Smooth muscle cell (in vitro differentiated cells): ENCODE measurements around the gene PDILT. TPM values are rescaled to one million over a fixed set of nuclear protein-coding genes. Genes with fewer than 3 reads are reported as not detected.
"Not testable (repeated sequence)": the region's sequence is repeated elsewhere in the genome, so short reads cannot be mapped to it uniquely, and the experiment has no call there.

ENCODE experiments used
- DNase-seq: peaks from one replicate; lab custom pipeline; 2025; ENCODE audit not compliant: unreplicated experiment; lab: John Stamatoyannopoulos, UW
- H2AFZ ChIP-seq: fragments of 200-600 bp; sonication (generic); 2 replicates; pipeline ENCODE4 v1.6.0; 2016; ENCODE audit warnings: antibody characterized with exemption, low read depth, mild to moderate bottlenecking
- H3F3A ChIP-seq: fragments of 200-600 bp; sonication (generic); 2 replicates; pipeline ENCODE4 v1.6.0; 2017; ENCODE audit warnings: antibody characterized with exemption, low read depth
- H3K27ac ChIP-seq: fragments of 200-600 bp; sonication (generic); 2 replicates; pipeline ENCODE4 v1.5.1; 2016; ENCODE audit warnings: low read depth, mild to moderate bottlenecking
- H3K27me3 ChIP-seq: fragments of 200-600 bp; sonication (generic); 2 replicates; pipeline ENCODE4 v1.6.1; 2016; ENCODE audit warnings: low read depth, mild to moderate bottlenecking
- H3K36me3 ChIP-seq: fragments of 200-600 bp; sonication (generic); 2 replicates; pipeline ENCODE4 v1.5.1; 2016; ENCODE audit warnings: low read depth
- H3K4me1 ChIP-seq: fragments of 200-600 bp; sonication (generic); 2 replicates; pipeline ENCODE4 v1.5.1; 2016; ENCODE audit warnings: low read depth
- H3K4me2 ChIP-seq: fragments of 200-600 bp; sonication (generic); 2 replicates; pipeline ENCODE4 v1.6.0; 2016; ENCODE audit warnings: mild to moderate bottlenecking
- H3K4me3 ChIP-seq: fragments of 200-600 bp; sonication (generic); 2 replicates; pipeline ENCODE4 v1.5.1; 2016; ENCODE audit warnings: mild to moderate bottlenecking
- H3K79me2 ChIP-seq: fragments of 200-600 bp; sonication (generic); 2 replicates; pipeline ENCODE4 v1.6.0; 2016; ENCODE audit warnings: low read depth, mild to moderate bottlenecking
- H3K9ac ChIP-seq: fragments of 200-600 bp; sonication (generic); 2 replicates; pipeline ENCODE4 v1.6.0; 2016; ENCODE audit warnings: low read depth
- H3K9me3 ChIP-seq: fragments of 200-600 bp; sonication (generic); replicated peaks from 2 replicates; pipeline ENCODE4 v1.5.1; 2016; ENCODE audit warnings: low read depth
- H4K20me1 ChIP-seq: fragments of 200-600 bp; sonication (generic); 2 replicates; pipeline ENCODE4 v1.6.0; 2016; ENCODE audit warnings: low read depth
- WGBS: methylation state at CpG from one replicate; pipeline ENCODE4 v1.1.7; 2016; ENCODE audit warnings: low lambda C conversion rate; 5-methylcytosine and 5-hydroxymethylcytosine counted together
- polyA plus RNA-seq: library from polyadenylated mRNA; unstranded; fragments of >200 nt; fragmentation: Nextera tagmentation; extraction: Ambion mirVana; gene quantifications from 2 replicates; pipeline ENCODE4 v1.2.1, GENCODE V29; 2016
- total RNA-seq: library from RNA; depleted of rRNA; stranded (reverse); fragments of >200 nt; gene quantifications from 2 replicates; pipeline ENCODE4 v1.2.3, GENCODE V29; 2014
- TF ChIP-seq, protein P1 (sequence below): fragments of 200-600 bp; sonication (generic); IDR thresholded peaks from 2 replicates; pipeline ENCODE4 v1.5.1; 2017; ENCODE audit warnings: borderline replicate concordance, mild to moderate bottlenecking, antibody characterized with exemption; ENCODE audit not compliant: insufficient read depth, poor library complexity, severe bottlenecking

Gene PDILT
- total and polyA plus RNA-seq, 2 experiments from 2014 or later: not detected

GRCh38 chr16:20441191-20441590 is 36.7 kb upstream of the PDILT start:
- Histone ChIP-seq H3K4me1 (no peaks in the 10 kb centered on the region), H3K9ac (no peak overlapping the region), H3K79me2 (no peaks in the 10 kb centered on the region), H3K27ac (no peak overlapping the region), H3K4me2 (no peak overlapping the region), H4K20me1 (no peaks in the 10 kb centered on the region), H3K4me3 (no peak overlapping the region), H3K27me3 (no peaks in the 10 kb centered on the region), H2AFZ (no peak overlapping the region), H3K36me3 (no peaks in the 10 kb centered on the region), H3K9me3 (no peaks in the 10 kb centered on the region), H3F3A (no peaks in the 10 kb centered on the region)
- TF ChIP-seq, protein P1, sequence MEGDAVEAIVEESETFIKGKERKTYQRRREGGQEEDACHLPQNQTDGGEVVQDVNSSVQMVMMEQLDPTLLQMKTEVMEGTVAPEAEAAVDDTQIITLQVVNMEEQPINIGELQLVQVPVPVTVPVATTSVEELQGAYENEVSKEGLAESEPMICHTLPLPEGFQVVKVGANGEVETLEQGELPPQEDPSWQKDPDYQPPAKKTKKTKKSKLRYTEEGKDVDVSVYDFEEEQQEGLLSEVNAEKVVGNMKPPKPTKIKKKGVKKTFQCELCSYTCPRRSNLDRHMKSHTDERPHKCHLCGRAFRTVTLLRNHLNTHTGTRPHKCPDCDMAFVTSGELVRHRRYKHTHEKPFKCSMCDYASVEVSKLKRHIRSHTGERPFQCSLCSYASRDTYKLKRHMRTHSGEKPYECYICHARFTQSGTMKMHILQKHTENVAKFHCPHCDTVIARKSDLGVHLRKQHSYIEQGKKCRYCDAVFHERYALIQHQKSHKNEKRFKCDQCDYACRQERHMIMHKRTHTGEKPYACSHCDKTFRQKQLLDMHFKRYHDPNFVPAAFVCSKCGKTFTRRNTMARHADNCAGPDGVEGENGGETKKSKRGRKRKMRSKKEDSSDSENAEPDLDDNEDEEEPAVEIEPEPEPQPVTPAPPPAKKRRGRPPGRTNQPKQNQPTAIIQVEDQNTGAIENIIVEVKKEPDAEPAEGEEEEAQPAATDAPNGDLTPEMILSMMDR: no peak
- DNase-seq: no peak
- WGBS: 59% methylated on average over 3 of the region's 3 CpGs

- H3K9ac ChIP-seq, H2AFZ ChIP-seq, DNase-seq, H3K4me1 ChIP-seq, H3K27me3 ChIP-seq, H3K4me3 ChIP-seq, H3F3A ChIP-seq, H3K36me3 ChIP-seq, H3K9me3 ChIP-seq, H3K4me2 ChIP-seq, H3K79me2 ChIP-seq, H3K27ac ChIP-seq, H4K20me1 ChIP-seq: not testable (repeated sequence)
- WGBS: 91% methylated on average over 1 of the region's 1 CpG
Observed at GRCh38 chr16:20440731-20441130, 36.2 kb upstream of the PDILT start.

GRCh38 chr16:20439820-20440231 is 35.3 kb upstream of the PDILT start:
- WGBS: 91% methylated on average over 3 of the region's 3 CpGs
- H3K79me2 ChIP-seq, DNase-seq, H3K36me3 ChIP-seq, H3K4me2 ChIP-seq, H3K4me3 ChIP-seq, H3K4me1 ChIP-seq, H3K27ac ChIP-seq, H3F3A ChIP-seq, H3K27me3 ChIP-seq, H3K9me3 ChIP-seq, H3K9ac ChIP-seq, H4K20me1 ChIP-seq, H2AFZ ChIP-seq: not testable (repeated sequence)

GRCh38 chr16:20438950-20439349 is 34.4 kb upstream of the PDILT start:
- not testable (repeated sequence) for DNase-seq, H3K4me3 ChIP-seq, H3K36me3 ChIP-seq, H3K27ac ChIP-seq, H3K4me2 ChIP-seq, H4K20me1 ChIP-seq, H3K4me1 ChIP-seq, H3K9me3 ChIP-seq, H3K27me3 ChIP-seq, H3K9ac ChIP-seq, H2AFZ ChIP-seq, H3F3A ChIP-seq, H3K79me2 ChIP-seq
- 67% methylated on average over 2 of the region's 2 CpGs for WGBS

DNA sequence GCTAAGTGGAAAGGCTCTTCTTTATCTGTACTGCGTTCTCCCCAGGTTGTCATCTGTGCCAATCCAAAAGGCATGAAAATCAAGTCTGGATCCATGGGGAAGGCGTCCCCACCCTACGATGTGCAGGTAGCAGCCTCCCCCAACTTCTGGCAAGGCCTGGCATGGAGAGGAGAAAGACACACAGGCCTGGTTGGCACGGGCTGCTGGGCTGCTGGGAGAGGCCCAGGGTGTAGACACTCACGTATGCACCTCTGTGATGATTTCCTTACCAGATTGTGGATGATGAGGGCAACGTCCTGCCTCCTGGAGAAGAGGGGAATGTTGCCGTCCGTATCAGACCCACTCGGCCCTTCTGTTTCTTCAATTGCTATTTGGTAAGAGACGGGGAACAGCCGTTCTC is 26.4 kb upstream of the PDILT start:
- H3K27ac ChIP-seq: no peak overlapping the region
- no peaks in the 10 kb centered on the region for H3K4me1 ChIP-seq
- no peak overlapping the region for H3K9ac ChIP-seq
- DNase-seq: no peak
- H3K79me2 ChIP-seq: no peaks in the 10 kb centered on the region
- no peaks in the 10 kb centered on the region for H3F3A ChIP-seq
- no peaks in the 10 kb centered on the region for H3K36me3 ChIP-seq
- no peak overlapping the region for H3K4me2 ChIP-seq
- TF ChIP-seq, protein P1: no peak
- H3K4me3 ChIP-seq: no peak overlapping the region
- no peak overlapping the region for H2AFZ ChIP-seq
- H3K27me3 ChIP-seq: no peaks in the 10 kb centered on the region
- H3K9me3 ChIP-seq: no peaks in the 10 kb centered on the region
- H4K20me1 ChIP-seq: no peaks in the 10 kb centered on the region
- WGBS: 85% methylated on average over 11 of the region's 11 CpGs

DNA sequence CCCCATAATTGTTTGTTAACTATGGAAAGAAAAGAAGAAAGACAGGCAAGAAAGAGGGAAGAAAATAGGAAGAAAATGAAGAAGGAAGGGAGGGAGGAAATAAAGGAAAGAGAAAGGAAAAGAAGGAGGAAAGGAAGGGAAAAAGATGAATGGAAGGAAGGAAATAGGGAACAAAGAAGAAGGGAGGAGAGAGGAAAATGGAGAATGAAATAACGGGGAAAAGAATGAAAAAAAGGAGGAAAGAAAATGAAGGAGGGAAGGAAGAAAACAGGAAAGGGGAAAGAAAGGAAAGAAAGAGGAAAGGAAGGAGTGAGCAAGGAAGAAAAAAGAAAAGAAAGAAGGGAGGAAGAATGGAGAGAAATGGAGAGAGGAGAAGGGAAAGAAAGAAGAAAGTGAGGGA is 25.9 kb upstream of the PDILT start:
- H3K27ac ChIP-seq, H3K4me3 ChIP-seq, H3F3A ChIP-seq, H3K79me2 ChIP-seq, H3K9me3 ChIP-seq, H3K9ac ChIP-seq, H3K4me1 ChIP-seq, H4K20me1 ChIP-seq, DNase-seq, H2AFZ ChIP-seq, H3K36me3 ChIP-seq, H3K27me3 ChIP-seq, H3K4me2 ChIP-seq: not testable (repeated sequence)
- 74% methylated on average over 1 of the region's 1 CpG for WGBS

DNA sequence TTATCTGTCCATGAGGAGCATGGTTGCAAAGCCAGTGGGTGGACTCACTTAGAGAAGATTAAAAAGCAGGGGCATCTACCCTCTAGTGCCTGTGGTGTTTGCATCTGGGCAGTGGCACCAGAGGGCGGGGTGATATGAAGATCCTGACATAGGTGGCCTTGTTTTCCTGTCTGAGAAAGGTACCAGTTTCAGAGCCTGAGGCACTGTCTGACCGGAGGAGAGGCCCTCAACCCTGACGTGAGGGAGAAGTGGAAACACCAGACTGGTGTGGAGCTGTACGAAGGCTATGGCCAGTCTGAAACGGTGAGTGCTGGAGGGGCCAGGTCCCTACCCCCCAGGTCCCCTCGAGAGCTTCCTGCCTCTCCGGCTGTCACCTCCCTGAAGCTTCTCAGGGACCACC is 25.0 kb upstream of the PDILT start:
- not testable (repeated sequence) for H3K9ac ChIP-seq, H2AFZ ChIP-seq, DNase-seq, H3K4me3 ChIP-seq, H3K27me3 ChIP-seq, H3K4me2 ChIP-seq, H3F3A ChIP-seq, H3K79me2 ChIP-seq, H3K27ac ChIP-seq, H4K20me1 ChIP-seq, H3K4me1 ChIP-seq, H3K9me3 ChIP-seq, H3K36me3 ChIP-seq
- 87% methylated on average over 7 of the region's 7 CpGs for whole genome bisulfite sequencing
